ENCODE data around the gene TMUB1. TPM values are rescaled to one million over a fixed set of nuclear protein-coding genes. Genes with fewer than 3 reads are reported as not detected.

Gene TMUB1
- total RNA-seq, 4 donors from 2014 or later, result 33.7 to 78.7 (median 44.2) TPM

DNA sequence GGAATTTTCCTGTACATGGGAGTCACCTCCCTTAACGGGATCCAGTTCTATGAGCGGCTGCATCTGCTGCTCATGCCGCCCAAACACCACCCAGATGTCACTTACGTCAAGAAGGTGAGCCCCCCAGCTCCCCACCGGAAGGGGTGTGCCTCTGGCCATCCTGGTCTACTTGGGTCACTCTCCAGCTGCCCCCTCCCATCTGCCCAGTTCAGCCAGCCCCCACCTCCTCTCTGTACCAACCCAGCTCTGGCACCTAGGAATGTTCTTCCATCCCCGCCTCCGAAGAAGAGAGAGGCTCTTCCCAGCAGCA lies 7.7 kb downstream of the TMUB1 start:
- no peak overlapping the region for H3K27ac ChIP-seq
- H3K9me3 ChIP-seq, result no peaks in the 10 kb centered on the region
- 89% methylated on average over 7 of the region's 7 CpGs for WGBS, 2 donors
- H3K36me3 ChIP-seq, result peaks cover 49 to 50% of the 10 kb centered on the region in 2 donors
- intact Hi-C loops (cut with DNase I), result no loop called here
- peaks cover 9 to 15% of the 10 kb centered on the region in 2 donors for H3K4me1 ChIP-seq
- DNase-seq, result no peak
- H3K27me3 ChIP-seq, result no peaks in the 10 kb centered on the region
- TF ChIP-seq CTCF (IDR thresholded peaks at IDR 0.05), result no peak
- no peak for TF ChIP-seq POLR2A (IDR thresholded peaks at IDR 0.05)
- no peak overlapping the region for H3K4me3 ChIP-seq (replicated peaks in 1 of 3)

GRCh38 chr7:151074817-151075661 lies 8.3 kb downstream of the TMUB1 start:
- Histone ChIP-seq H3K27me3 (no peaks in the 10 kb centered on the region), H3K9me3 (no peaks in the 10 kb centered on the region), H3K4me1 (peaks cover 9 to 15% of the 10 kb centered on the region in 2 donors), H3K4me3 (replicated peaks in 1 of 3) (no peak overlapping the region), H3K36me3 (peaks cover 55 to 56% of the 10 kb centered on the region in 2 donors), H3K27ac (no peak overlapping the region)
- intact Hi-C loops (cut with DNase I), result no loop called here
- 94% methylated on average over 23 to 26 of the region's 26 CpGs for WGBS, 2 donors
- DNase-seq, result no peak
- TF ChIP-seq POLR2A (IDR thresholded peaks at IDR 0.05) (no peak), CTCF (IDR thresholded peaks at IDR 0.05) (no peak)

GRCh38 chr7:151073990-151074389 lies 9.3 kb downstream of the TMUB1 start:
- Histone ChIP-seq H3K27ac (no peak overlapping the region), H3K27me3 (no peaks in the 10 kb centered on the region), H3K4me3 (replicated peaks in 1 of 3) (no peak overlapping the region), H3K9me3 (no peaks in the 10 kb centered on the region), H3K36me3 (peaks cover 59 to 65% of the 10 kb centered on the region in 2 donors), H3K4me1 (peaks cover 0 to 5% of the 10 kb centered on the region in 2 donors)
- 90 to 94% methylated on average over 13 to 17 of the region's 17 CpGs for WGBS, 2 donors
- intact Hi-C loops (cut with DNase I), result no loop called here
- TF ChIP-seq POLR2A (IDR thresholded peaks at IDR 0.05) (no peak), CTCF (IDR thresholded peaks at IDR 0.05) (no peak)
- DNase-seq, result no peak

- intact Hi-C loops (cut with DNase I), result no loop called here
- Histone ChIP-seq H3K27ac (no peak overlapping the region), H3K4me1 (no peaks in the 10 kb centered on the region), H3K4me3 (replicated peaks in 1 of 3) (no peak overlapping the region), H3K9me3 (no peaks in the 10 kb centered on the region), H3K36me3 (peaks cover 82 to 88% of the 10 kb centered on the region in 2 donors), H3K27me3 (no peaks in the 10 kb centered on the region)
- 95 to 96% methylated on average over 20 to 37 of the region's 39 CpGs for WGBS, 2 donors
- DNase-seq, result no peak
- TF ChIP-seq POLR2A (IDR thresholded peaks at IDR 0.05) (no peak), CTCF (IDR thresholded peaks at IDR 0.05) (no peak)
Observed at GRCh38 chr7:151071032-151071866, 12.0 kb downstream of the TMUB1 start.

DNA sequence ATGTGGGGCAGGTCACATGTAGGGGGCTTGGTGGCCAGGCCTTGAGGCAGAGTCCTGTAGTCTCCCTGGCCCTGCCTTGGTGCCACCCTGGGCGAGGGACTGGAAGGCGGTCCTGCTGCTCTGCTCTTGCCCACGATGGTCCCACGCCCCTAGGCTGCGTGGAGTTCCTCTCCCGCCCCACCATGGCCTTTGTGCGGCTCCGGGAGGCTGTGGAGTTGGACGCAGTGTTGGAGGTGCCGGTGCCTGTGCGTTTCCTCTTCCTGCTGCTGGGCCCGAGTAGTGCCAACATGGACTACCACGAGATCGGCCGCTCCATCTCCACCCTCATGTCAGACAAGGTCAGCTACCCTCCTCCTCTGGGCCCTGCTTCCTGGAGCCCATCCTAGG lies 12.7 kb downstream of the TMUB1 start:
- no peak for TF ChIP-seq CTCF (IDR thresholded peaks at IDR 0.05)
- TF ChIP-seq POLR2A (IDR thresholded peaks at IDR 0.05), result no peak
- Histone ChIP-seq H3K36me3 (peaks cover 78 to 94% of the 10 kb centered on the region in 2 donors), H3K4me3 (replicated peaks in 1 of 3) (no peak overlapping the region), H3K27me3 (no peaks in the 10 kb centered on the region), H3K9me3 (no peaks in the 10 kb centered on the region), H3K4me1 (no peaks in the 10 kb centered on the region), H3K27ac (no peak overlapping the region)
- no peak for DNase-seq
- WGBS, 2 donors, result 93 to 95% methylated on average over 4 to 13 of the region's 15 CpGs
- intact Hi-C loops (cut with DNase I), result no loop called here

Measured in thyroid gland (tissue), 4 donors.